ENCODE results near the gene FOXL2NB.

Gene FOXL2NB

DNA sequence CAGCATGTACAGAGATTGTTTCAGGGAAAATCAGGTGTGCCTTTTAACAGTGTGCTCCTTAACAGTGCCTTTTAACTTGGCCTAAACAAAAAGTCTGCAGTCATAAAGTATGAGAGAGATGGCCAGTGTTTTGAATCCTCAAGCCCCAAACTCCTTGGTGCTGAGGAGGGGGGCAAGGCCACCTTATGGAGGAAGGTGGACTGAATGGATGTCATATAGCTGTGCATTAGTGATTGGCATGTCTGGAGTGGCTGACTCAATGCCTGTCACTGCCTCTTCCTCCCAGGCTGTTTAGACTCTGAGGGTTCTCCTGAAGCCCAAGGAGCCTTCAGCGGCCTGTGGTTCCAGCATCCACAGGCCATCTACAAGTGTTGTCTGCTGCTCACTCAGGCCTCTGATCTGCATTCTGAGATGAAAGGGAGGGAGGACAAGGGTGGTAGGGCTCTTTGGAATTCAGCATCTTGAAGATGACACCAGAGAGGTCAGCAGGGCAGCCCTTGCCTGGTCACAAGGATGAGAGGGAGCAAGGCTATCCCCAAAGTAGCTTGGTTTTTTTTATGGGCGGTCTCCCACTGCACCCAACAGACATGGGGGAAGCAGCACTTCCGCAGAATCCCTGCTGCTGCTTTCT, 1.5 kb downstream of the FOXL2NB start:
- Histone ChIP-seq H3K4me1 (ENCODE audit: control insufficient read depth, low read length) (peaks cover 6% of the 10 kb centered on the region; the same call in 1 of the 2 replicates), H3K4me3 (ENCODE audit: low read length) (no peak overlapping the region), H3K36me3 (ENCODE audit: control insufficient read depth, low read length) (no peaks in the 10 kb centered on the region), H3K27me3 (ENCODE audit: control insufficient read depth, low read length) (peaks cover 61% of the 10 kb centered on the region), H4K20me1 (ENCODE audit: control insufficient read depth, insufficient read depth, low read depth, low read length) (no peaks in the 10 kb centered on the region), H3F3A (ENCODE audit: control insufficient read depth, insufficient read depth) (no peaks in the 10 kb centered on the region), H3K27ac (ENCODE audit: low read depth, low read length) (no peak overlapping the region), H3K4me2 (ENCODE audit: low read length) (no peak overlapping the region), H3K79me2 (ENCODE audit: control insufficient read depth, low read length) (no peaks in the 10 kb centered on the region), H3K9me2 (replicated peaks; ENCODE audit: control insufficient read depth, low read length) (no peaks in the 10 kb centered on the region), H3K9me3 (ENCODE audit: control insufficient read depth, insufficient read depth, low read length) (no peaks in the 10 kb centered on the region)
- TF ChIP-seq, protein P1, sequence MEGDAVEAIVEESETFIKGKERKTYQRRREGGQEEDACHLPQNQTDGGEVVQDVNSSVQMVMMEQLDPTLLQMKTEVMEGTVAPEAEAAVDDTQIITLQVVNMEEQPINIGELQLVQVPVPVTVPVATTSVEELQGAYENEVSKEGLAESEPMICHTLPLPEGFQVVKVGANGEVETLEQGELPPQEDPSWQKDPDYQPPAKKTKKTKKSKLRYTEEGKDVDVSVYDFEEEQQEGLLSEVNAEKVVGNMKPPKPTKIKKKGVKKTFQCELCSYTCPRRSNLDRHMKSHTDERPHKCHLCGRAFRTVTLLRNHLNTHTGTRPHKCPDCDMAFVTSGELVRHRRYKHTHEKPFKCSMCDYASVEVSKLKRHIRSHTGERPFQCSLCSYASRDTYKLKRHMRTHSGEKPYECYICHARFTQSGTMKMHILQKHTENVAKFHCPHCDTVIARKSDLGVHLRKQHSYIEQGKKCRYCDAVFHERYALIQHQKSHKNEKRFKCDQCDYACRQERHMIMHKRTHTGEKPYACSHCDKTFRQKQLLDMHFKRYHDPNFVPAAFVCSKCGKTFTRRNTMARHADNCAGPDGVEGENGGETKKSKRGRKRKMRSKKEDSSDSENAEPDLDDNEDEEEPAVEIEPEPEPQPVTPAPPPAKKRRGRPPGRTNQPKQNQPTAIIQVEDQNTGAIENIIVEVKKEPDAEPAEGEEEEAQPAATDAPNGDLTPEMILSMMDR (IDR thresholded peaks at IDR 0.05; ENCODE audit: low read depth, low read length, poor library complexity, severe bottlenecking): no peak
- no peak for TF ChIP-seq EZH2phosphoT487 (IDR thresholded peaks at IDR 0.05; ENCODE audit: borderline replicate concordance, low read length)

GRCh38 chr3:138949002-138949418, 2.0 kb downstream of the FOXL2NB start:
- Histone ChIP-seq H3K9me3 (ENCODE audit: control insufficient read depth, insufficient read depth, low read length) (no peaks in the 10 kb centered on the region), H3K79me2 (ENCODE audit: control insufficient read depth, low read length) (no peaks in the 10 kb centered on the region), H3K27ac (ENCODE audit: low read depth, low read length) (no peak overlapping the region), H3K9me2 (replicated peaks; ENCODE audit: control insufficient read depth, low read length) (no peaks in the 10 kb centered on the region), H3K4me3 (ENCODE audit: low read length) (no peak overlapping the region), H3K36me3 (ENCODE audit: control insufficient read depth, low read length) (no peaks in the 10 kb centered on the region), H3K4me1 (ENCODE audit: control insufficient read depth, low read length) (peaks cover 6% of the 10 kb centered on the region; the same call in 1 of the 2 replicates), H4K20me1 (ENCODE audit: control insufficient read depth, insufficient read depth, low read depth, low read length) (no peaks in the 10 kb centered on the region), H3F3A (ENCODE audit: control insufficient read depth, insufficient read depth) (no peaks in the 10 kb centered on the region), H3K27me3 (ENCODE audit: control insufficient read depth, low read length) (peaks cover 56% of the 10 kb centered on the region), H3K4me2 (ENCODE audit: low read length) (no peak overlapping the region; the same call in 1 of the 2 replicates)
- TF ChIP-seq EZH2phosphoT487 (IDR thresholded peaks at IDR 0.05; ENCODE audit: borderline replicate concordance, low read length): no peak
- TF ChIP-seq, protein P1 (IDR thresholded peaks at IDR 0.05; ENCODE audit: low read depth, low read length, poor library complexity, severe bottlenecking): no peak

GRCh38 chr3:138949445-138950005, 2.5 kb downstream of the FOXL2NB start:
- no peak overlapping the region for H3K27ac ChIP-seq (ENCODE audit: low read depth, low read length)
- H3K27me3 ChIP-seq (ENCODE audit: control insufficient read depth, low read length): peaks cover 53% of the 10 kb centered on the region
- H3K4me3 ChIP-seq (ENCODE audit: low read length): no peak overlapping the region
- peaks cover 6% of the 10 kb centered on the region; the same call in 1 of the 2 replicates for H3K4me1 ChIP-seq (ENCODE audit: control insufficient read depth, low read length)
- H3F3A ChIP-seq (ENCODE audit: control insufficient read depth, insufficient read depth): no peaks in the 10 kb centered on the region
- H3K4me2 ChIP-seq (ENCODE audit: low read length): no peak overlapping the region; the same call in 1 of the 2 replicates
- no peaks in the 10 kb centered on the region for H3K79me2 ChIP-seq (ENCODE audit: control insufficient read depth, low read length)
- no peaks in the 10 kb centered on the region for H3K36me3 ChIP-seq (ENCODE audit: control insufficient read depth, low read length)
- no peaks in the 10 kb centered on the region for H4K20me1 ChIP-seq (ENCODE audit: control insufficient read depth, insufficient read depth, low read depth, low read length)
- H3K9me2 ChIP-seq (replicated peaks; ENCODE audit: control insufficient read depth, low read length): no peaks in the 10 kb centered on the region
- TF ChIP-seq, protein P1 (IDR thresholded peaks at IDR 0.05; ENCODE audit: low read depth, low read length, poor library complexity, severe bottlenecking): no peak
- TF ChIP-seq EZH2phosphoT487 (IDR thresholded peaks at IDR 0.05; ENCODE audit: borderline replicate concordance, low read length): no peak
- no peaks in the 10 kb centered on the region for H3K9me3 ChIP-seq (ENCODE audit: control insufficient read depth, insufficient read depth, low read length)
